Ammon's horn (tissue), 1 donor: ENCODE measurements around the gene UBE3B.

ENCODE experiments used
- DNase-seq: peaks from one replicate; pipeline ENCODE4 v3.0.0-alpha.2; 2016; ENCODE audit warnings: low spot score

Gene UBE3B

DNA sequence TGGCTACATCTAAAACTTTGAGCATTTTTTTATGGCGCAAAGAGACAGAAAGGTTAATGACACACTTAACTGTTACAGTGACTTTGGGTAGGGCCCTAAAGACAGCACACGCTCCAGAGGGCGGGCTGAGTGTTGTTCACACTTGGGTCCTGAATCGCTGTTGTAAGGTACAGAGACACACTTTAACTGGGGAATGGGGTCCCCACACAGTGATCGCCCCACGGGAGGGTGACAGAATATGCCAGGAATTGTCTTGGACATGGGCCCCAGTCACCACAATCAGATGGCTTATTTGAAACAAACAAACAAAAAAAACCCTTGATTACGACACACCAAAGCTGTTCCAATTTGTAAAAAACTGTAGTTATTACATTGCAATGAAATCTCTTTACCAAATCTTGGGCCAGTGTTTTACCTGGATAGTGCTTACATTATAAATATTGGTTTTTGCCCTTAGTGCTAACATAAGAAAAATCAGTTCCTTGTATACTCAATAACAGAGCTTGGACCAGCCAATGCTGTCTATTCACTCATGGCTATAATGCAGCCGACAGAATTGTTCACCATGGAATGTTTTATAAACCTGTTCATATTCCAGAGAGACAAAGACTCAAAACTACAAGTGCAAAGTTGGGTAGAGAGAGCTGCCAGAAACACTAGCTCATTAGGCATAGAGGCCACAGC is 28.6 kb upstream of the UBE3B start:
- DNase-seq, result no peak

DNA sequence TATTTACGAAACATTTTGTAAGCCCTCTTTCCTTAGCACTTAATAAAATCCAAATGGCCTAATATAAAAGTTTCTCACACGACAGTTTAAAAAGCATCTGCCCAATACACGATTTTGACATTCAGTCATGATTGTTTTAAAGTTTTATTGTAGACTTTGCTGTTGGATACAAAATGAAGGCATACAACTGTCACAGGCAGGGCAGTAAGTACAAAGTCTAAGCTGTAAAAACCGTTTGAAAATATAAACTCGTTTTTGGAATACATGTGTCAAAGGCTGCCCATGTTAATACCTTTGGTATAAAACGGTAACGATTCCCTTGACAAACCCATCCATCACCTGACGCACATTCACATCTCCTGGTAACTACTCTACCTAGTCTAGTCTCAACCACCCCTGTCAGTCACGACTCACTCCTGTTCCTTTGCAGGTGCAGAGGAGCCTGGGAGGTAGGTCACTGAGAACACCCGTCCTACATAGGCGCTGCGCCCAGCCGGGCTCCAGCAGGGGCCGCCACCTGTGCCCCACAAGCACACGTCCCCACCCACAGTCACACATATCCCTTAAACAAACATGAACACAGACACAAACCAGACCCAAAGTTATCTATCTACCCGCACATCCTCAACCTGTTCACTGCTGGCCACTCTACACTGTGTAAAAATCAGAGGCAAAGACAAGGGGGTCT is 27.4 kb upstream of the UBE3B start:
- no peak for DNase-seq

DNA sequence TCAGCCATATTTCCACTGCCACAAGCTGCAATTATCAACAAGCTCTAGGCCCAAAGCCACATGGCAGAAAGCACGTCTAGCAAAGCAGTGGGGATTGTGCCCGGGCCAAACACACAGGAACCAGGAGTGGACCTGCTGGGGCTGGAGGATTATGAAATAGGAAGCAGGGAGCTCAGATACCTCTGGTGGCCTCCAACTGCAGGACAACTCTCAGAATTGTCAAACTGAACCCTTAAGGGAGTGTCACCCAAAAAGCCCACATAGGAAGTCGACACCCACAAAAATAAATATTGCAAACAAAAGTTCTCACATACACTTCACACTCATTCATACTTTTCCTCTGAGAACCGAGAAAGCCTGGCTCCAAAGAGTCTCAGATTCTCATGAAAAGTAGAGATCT is 26.5 kb upstream of the UBE3B start:
- no peak for DNase-seq

- no peak for DNase-seq
These were observed 26.0 kb upstream of the UBE3B start for GRCh38 chr12:109451400-109451799.

DNA sequence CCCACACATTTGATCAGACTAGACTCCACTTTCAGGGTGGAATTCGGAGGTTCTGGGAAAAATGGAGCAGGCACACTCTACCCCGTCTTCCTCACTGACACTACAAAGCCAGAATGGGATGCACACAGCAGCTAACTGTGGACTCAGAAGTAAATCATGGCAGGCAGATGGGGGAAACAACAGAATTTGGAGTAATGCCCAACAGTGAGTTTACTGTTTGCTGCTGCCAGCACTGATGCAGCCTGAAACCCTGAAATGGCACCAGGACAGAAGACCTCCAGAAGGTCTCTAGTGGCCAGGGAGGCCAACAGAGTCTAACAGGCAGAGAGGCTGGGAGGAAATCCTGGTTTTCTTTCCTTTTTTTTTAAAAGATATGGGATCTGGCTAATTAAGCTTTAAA is 24.9 kb upstream of the UBE3B start:
- peak; percentile 47 for DNase-seq

DNA sequence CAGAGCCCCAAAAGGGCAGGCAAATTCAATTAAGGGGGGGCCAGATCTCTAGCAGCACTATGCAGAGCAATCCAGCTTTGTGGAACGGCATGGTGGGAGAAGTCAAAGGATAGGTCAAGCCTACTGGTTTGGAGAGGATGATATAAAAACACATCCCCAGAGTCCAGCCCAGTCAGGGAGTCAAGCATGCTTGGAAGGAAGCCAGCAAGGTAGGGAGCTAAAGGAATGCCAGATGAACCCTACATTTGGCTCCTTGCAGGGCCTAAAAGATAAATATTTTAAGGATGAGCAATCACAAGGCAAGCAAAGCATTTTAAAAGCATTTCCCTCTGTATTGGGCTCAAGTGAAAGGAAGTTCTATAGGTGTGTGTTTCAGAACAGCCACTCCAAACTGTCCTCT is 21.7 kb upstream of the UBE3B start:
- no peak for DNase-seq

- no peak for DNase-seq
These were observed 19.3 kb upstream of the UBE3B start for GRCh38 chr12:109458086-109458485.

GRCh38 chr12:109458771-109459208 is 18.6 kb upstream of the UBE3B start:
- no peak for DNase-seq

DNA sequence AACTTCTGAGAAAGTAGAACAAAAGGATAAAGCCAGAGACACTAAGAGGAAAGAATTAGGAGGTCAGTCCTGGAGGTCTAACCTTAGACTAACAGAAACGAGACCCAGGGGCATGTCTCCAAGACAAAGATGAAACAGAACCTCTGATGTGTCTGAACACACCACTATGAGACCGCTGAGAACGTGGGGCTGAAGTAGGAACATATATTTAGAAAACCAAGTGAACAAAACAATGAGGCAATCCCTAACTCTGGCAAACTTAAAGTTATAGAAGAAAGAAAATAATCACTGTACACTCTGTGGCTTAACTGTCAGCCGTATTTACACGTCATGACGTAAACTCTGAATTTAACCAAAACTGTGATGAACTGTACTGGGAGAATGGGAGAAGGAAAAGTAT is 18.2 kb upstream of the UBE3B start:
- DNase-seq, result no peak

- DNase-seq, result no peak
These were observed 16.9 kb upstream of the UBE3B start for GRCh38 chr12:109460538-109460937.

DNA sequence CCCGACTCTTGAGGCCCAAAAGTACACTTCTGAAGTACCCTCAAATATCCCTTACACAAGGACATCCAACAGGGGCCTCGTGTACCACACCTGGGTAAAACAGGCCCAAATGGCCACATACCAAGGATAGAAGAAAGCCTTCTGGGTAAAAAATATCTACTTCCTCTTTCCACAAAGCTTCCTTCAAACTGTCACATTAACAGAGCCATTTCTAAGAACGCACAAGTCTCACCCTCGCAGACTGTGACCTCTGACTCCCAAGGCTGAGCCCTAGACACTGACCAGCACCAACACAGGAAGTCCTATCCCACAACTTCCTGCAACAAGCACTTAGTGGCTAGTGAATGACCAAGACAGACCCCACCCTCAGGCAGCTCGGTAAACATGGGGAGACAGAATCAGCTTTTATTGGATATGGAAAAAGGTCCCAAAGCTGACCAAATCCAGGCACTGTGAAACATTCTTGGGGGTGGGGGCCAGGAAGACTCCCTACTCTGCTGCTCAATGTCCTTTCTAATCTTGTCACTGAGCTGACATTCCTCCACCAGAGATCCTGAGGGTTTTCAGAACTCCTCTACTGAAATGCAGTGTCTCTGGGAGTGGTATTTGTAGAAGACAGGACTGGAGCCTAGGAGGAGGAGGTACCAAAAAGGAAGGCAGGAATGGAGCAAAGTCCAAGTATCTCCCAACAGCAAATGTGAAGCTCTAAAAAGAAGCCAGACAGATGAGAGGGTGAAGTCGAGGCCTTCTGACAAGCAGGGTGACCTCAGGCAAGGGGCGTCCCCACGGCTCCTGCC is 16.2 kb upstream of the UBE3B start:
- DNase-seq, result peak; percentile 73

- peak; percentile 67 for DNase-seq
These were observed 15.3 kb upstream of the UBE3B start for GRCh38 chr12:109461846-109462756.

- peak; percentile 42 for DNase-seq
These were observed 14.4 kb upstream of the UBE3B start for GRCh38 chr12:109462868-109463692.

GRCh38 chr12:109463756-109464155 is 13.7 kb upstream of the UBE3B start:
- no peak for DNase-seq

GRCh38 chr12:109464642-109465351 is 12.6 kb upstream of the UBE3B start:
- DNase-seq, result no peak

DNA sequence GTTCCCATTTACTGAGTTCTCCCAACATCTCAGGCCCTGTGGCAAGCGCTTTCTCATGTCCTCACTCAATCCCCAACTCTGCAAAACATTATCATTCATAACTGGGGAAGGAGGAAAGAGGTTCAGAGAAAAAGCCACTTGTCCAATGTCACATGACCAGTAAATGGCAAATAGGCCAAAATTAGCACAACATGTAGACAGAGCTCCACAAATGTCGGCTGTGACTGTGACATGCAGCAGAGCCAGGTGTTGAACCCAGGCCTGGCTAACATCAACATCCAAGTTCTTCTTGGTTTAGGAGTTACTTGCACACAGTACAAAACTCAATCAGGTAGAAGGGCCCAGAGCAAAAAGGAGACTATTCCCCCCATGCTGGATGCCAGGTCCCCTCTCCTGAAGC is 11.1 kb upstream of the UBE3B start:
- no peak for DNase-seq

DNA sequence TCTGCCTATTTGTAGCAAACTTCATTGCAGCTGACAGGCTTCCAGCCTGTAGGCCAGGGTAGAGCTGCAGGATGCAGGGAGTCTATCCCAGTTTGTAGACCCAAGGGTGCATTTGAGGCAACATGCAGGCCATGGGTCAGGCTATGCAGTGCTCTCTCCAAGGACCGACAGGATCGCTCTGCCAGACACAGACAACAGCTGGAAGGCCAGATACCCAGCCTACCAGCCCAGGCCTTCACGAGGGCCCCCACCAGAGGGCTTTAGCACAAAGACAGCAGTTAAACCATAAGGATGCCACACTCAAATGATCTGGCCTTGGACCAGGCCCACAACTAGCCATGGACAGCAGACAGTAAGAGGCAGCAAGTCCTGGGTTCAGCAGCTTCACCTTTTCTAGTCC is 10.6 kb upstream of the UBE3B start:
- no peak for DNase-seq

GRCh38 chr12:109467978-109468676 is 9.3 kb upstream of the UBE3B start:
- DNase-seq, result no peak

DNA sequence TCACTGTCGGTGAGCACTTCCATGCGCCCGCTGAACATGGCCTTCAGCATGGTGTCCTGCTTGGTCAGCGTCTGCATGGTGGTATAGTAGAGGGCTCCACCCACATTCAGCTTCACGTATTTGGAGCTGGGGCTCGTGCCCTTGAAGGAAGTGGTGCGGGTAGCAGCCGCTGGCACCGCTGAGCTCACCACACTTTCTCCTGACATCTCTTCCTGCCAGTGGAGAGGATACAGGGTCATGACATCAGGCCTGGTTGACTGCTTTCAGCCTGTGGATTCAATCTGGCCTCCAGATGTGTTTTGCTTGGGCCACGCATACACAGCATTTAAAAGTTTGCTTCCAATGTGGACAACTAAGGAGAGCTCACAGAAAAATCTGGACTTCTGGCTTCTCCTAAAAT is 7.9 kb upstream of the UBE3B start:
- DNase-seq, result no peak

- no peak for DNase-seq
These were observed 4.4 kb upstream of the UBE3B start for GRCh38 chr12:109473006-109473405.
